ENCODE results near the gene KANSL1L. TPM values are rescaled to one million over a fixed set of nuclear protein-coding genes. Genes with fewer than 3 reads are reported as not detected.

Gene KANSL1L
- total and polyA plus RNA-seq, 11 donors: 6.1 to 24.9 (median 18.0) TPM

GRCh38 chr2:210086292-210086691, 84.9 kb downstream of the KANSL1L start:
- DNase-seq: no peak
- Histone ChIP-seq H3K36me3 (no peaks in the 10 kb centered on the region), H3K27ac (no peak overlapping the region), H3K4me3 (no peak overlapping the region), H3K27me3 (no peaks in the 10 kb centered on the region), H3K9me3 (no peaks in the 10 kb centered on the region), H3K4me1 (no peaks in the 10 kb centered on the region)
- 63 to 84% (median 65%) methylated on average over 1 of the region's 1 CpG for WGBS, 4 donors
- ATAC-seq: no peak
- intact Hi-C loops (cut with DNase I): no loop called here
- TF ChIP-seq POLR2A (IDR thresholded peaks at IDR 0.05): no peak
- no peak for TF ChIP-seq CTCF (IDR thresholded peaks at IDR 0.05)

- Histone ChIP-seq H3K4me3 (no peak overlapping the region), H3K27ac (no peak overlapping the region), H3K27me3 (no peaks in the 10 kb centered on the region), H3K4me1 (peaks cover 0 to 3% (median 0%) of the 10 kb centered on the region in 12 donors), H3K9me3 (no peaks in the 10 kb centered on the region), H3K36me3 (peaks cover 0 to 12% (median 0%) of the 10 kb centered on the region in 9 donors)
- no peak for ATAC-seq
- intact Hi-C loops (cut with DNase I): loop anchor here in 9 of 10 donors (2.0 to 10.0 kb wide), 5 partner anchors 88 to 124 kb away; no protein-coding TSS in a partner anchor
- DNase-seq: no peak
- TF ChIP-seq POLR2A (IDR thresholded peaks at IDR 0.05): no peak
- peak; percentile 39 to 69 (median 56) for TF ChIP-seq CTCF (IDR thresholded peaks at IDR 0.05)
- 22 to 47% (median 40%) methylated on average over 2 of the region's 2 CpGs for WGBS, 4 donors
Observed at GRCh38 chr2:210072922-210073509, 98.2 kb downstream of the KANSL1L start.

- H3K4me1 ChIP-seq: peaks cover 0 to 3% (median 0%) of the 10 kb centered on the region in 12 donors
- no peak overlapping the region for H3K4me3 ChIP-seq
- no peak for TF ChIP-seq CTCF (IDR thresholded peaks at IDR 0.05)
- TF ChIP-seq POLR2A (IDR thresholded peaks at IDR 0.05): no peak
- DNase-seq: no peak
- 81 to 87% (median 85%) methylated on average over 5 of the region's 5 CpGs for WGBS, 4 donors
- no peak for ATAC-seq
- H3K36me3 ChIP-seq: peaks cover 0 to 12% (median 0%) of the 10 kb centered on the region in 9 donors
- H3K9me3 ChIP-seq: no peaks in the 10 kb centered on the region
- no peaks in the 10 kb centered on the region for H3K27me3 ChIP-seq
- no peak overlapping the region for H3K27ac ChIP-seq
- intact Hi-C loops (cut with DNase I): loop anchor here in 9 of 10 donors (2.0 to 10.0 kb wide), 5 partner anchors 88 to 125 kb away; no protein-coding TSS in a partner anchor
Observed at GRCh38 chr2:210072493-210072892, 98.7 kb downstream of the KANSL1L start.

GRCh38 chr2:210063306-210063705, 107.9 kb downstream of the KANSL1L start:
- Histone ChIP-seq H3K9me3 (no peaks in the 10 kb centered on the region), H3K36me3 (peaks cover 0 to 14% (median 5%) of the 10 kb centered on the region in 9 donors), H3K27ac (no peak overlapping the region), H3K4me3 (no peak overlapping the region), H3K4me1 (no peaks in the 10 kb centered on the region), H3K27me3 (no peaks in the 10 kb centered on the region)
- intact Hi-C loops (cut with DNase I): no loop called here
- TF ChIP-seq POLR2A (IDR thresholded peaks at IDR 0.05): no peak
- TF ChIP-seq CTCF (IDR thresholded peaks at IDR 0.05): no peak
- ATAC-seq: no peak
- WGBS, 4 donors: 94 to 98% (median 96%) methylated on average over 2 of the region's 2 CpGs
- DNase-seq: no peak

Data from heart left ventricle (tissue), 16 donors.